OCI-LY3 (cell line): Measurements from ENCODE around the gene CADM4.

ENCODE experiments used
- H2AFZ ChIP-seq: fragments of 200-600, 300-600 bp; shearing (Covaris generic); 2 replicates; pipeline ENCODE4 v1.6.0; 2014; ENCODE audit warnings: antibody characterized with exemption, low read depth, low read length
- H3K27ac ChIP-seq: fragments of 200-600, 300-600 bp; sonication (generic); 2 replicates; pipeline ENCODE4 v1.5.1; 2014; ENCODE audit warnings: mild to moderate bottlenecking, low read length, moderate library complexity, mixed read lengths
- H3K27me3 ChIP-seq: fragments of 200-600, 300-600 bp; sonication (generic); 2 replicates; pipeline ENCODE4 v1.6.1; 2014; ENCODE audit warnings: low read depth, low read length, mixed read lengths
- H3K36me3 ChIP-seq: fragments of 200-600, 300-600 bp; sonication (generic); replicated peaks from 2 replicates; pipeline ENCODE3; 2014; ENCODE audit warnings: low read depth, low read length, mixed read lengths
- H3K4me1 ChIP-seq: fragments of 300-600, 200-600 bp; sonication (generic); 2 replicates; pipeline ENCODE4 v1.6.1; 2014; ENCODE audit warnings: low read length, mixed read lengths
- H3K4me2 ChIP-seq: fragments of 200-600, 300-600 bp; sonication (generic); 2 replicates; pipeline ENCODE4 v1.6.1; 2014; ENCODE audit warnings: low read length, mixed read lengths
- H3K4me3 ChIP-seq: fragments of 300-600, 200-600 bp; sonication (generic); 2 replicates; pipeline ENCODE4 v1.5.1; 2014; ENCODE audit warnings: antibody characterized with exemption, mild to moderate bottlenecking, low read length, moderate library complexity
- H3K79me2 ChIP-seq: fragments of 300-600, 200-600 bp; shearing (Covaris generic); 2 replicates; pipeline ENCODE4 v1.6.1; 2014; ENCODE audit warnings: mild to moderate bottlenecking, low read length, mixed read lengths
- H3K9ac ChIP-seq: fragments of 300-600, 200-600 bp; shearing (Covaris generic); 2 replicates; pipeline ENCODE4 v1.6.0; 2014; ENCODE audit warnings: mild to moderate bottlenecking, low read length, moderate library complexity
- H3K9me3 ChIP-seq: fragments of 200-600, 300-600 bp; shearing (Covaris generic); 2 replicates; pipeline ENCODE4 v1.6.1; 2014; ENCODE audit warnings: low read length, mixed read lengths; ENCODE audit not compliant: insufficient read depth
- H4K20me1 ChIP-seq: fragments of 200-600, 300-600 bp; sonication (generic); 2 replicates; pipeline ENCODE4 v1.6.1; 2016; ENCODE audit warnings: low read length, mixed read lengths; ENCODE audit not compliant: insufficient read depth
- CTCF ChIP-seq: fragments of 200-600, 300-600 bp; sonication (generic); IDR thresholded peaks from 2 replicates; pipeline ENCODE4 v1.5.1; 2014; ENCODE audit warnings: antibody characterized with exemption, low read length, low read depth
- EZH2phosphoT487 ChIP-seq: fragments of 200-600 bp; shearing (Covaris generic); IDR thresholded peaks from 2 replicates; pipeline ENCODE4 v1.6.1; 2018; ENCODE audit warnings: antibody characterized with exemption, mixed run types, low read depth

CADM4 gene

GRCh38 chr19:43628646-43629326, 10.9 kb downstream of the CADM4 start:
- H3K4me1 ChIP-seq, result no peaks in the 10 kb centered on the region
- H3K9ac ChIP-seq, result no peak overlapping the region
- H3K79me2 ChIP-seq, result no peaks in the 10 kb centered on the region
- no peaks in the 10 kb centered on the region for H3K36me3 ChIP-seq
- H3K4me2 ChIP-seq, result no peak overlapping the region
- H4K20me1 ChIP-seq, result no peaks in the 10 kb centered on the region
- no peak overlapping the region for H3K27ac ChIP-seq
- TF ChIP-seq CTCF, result no peak
- TF ChIP-seq EZH2phosphoT487, result no peak
- H3K27me3 ChIP-seq, result no peaks in the 10 kb centered on the region
- H3K4me3 ChIP-seq, result no peak overlapping the region
- H2AFZ ChIP-seq, result no peak overlapping the region
- H3K9me3 ChIP-seq, result no peaks in the 10 kb centered on the region

- H3K79me2 ChIP-seq, result no peaks in the 10 kb centered on the region
- H3K9ac ChIP-seq, result no peak overlapping the region
- no peak overlapping the region for H3K4me2 ChIP-seq
- no peaks in the 10 kb centered on the region for H3K9me3 ChIP-seq
- no peak overlapping the region for H2AFZ ChIP-seq
- no peak overlapping the region for H3K4me3 ChIP-seq
- H3K36me3 ChIP-seq, result no peaks in the 10 kb centered on the region
- H3K27ac ChIP-seq, result no peak overlapping the region
- H3K4me1 ChIP-seq, result no peaks in the 10 kb centered on the region
- H3K27me3 ChIP-seq, result no peaks in the 10 kb centered on the region
- no peaks in the 10 kb centered on the region for H4K20me1 ChIP-seq
- TF ChIP-seq EZH2phosphoT487 (no peak), CTCF (no peak)
These were observed 12.8 kb downstream of the CADM4 start for GRCh38 chr19:43626838-43627237.

- no peak for TF ChIP-seq CTCF
- TF ChIP-seq EZH2phosphoT487, result no peak
- Histone ChIP-seq H3K27me3 (no peaks in the 10 kb centered on the region), H3K9me3 (no peaks in the 10 kb centered on the region), H3K79me2 (no peaks in the 10 kb centered on the region), H3K4me1 (no peaks in the 10 kb centered on the region), H3K4me2 (no peak overlapping the region), H4K20me1 (no peaks in the 10 kb centered on the region), H2AFZ (no peak overlapping the region), H3K27ac (no peak overlapping the region), H3K4me3 (no peak overlapping the region), H3K36me3 (no peaks in the 10 kb centered on the region), H3K9ac (no peak overlapping the region)
These were observed 13.6 kb downstream of the CADM4 start for GRCh38 chr19:43625918-43626579.

- H4K20me1 ChIP-seq, result no peaks in the 10 kb centered on the region
- H3K9me3 ChIP-seq, result no peaks in the 10 kb centered on the region
- H3K4me3 ChIP-seq, result no peak overlapping the region
- H2AFZ ChIP-seq, result no peak overlapping the region
- peaks cover 5% of the 10 kb centered on the region for H3K4me1 ChIP-seq
- peaks cover 2% of the 10 kb centered on the region for H3K36me3 ChIP-seq
- TF ChIP-seq CTCF (peak; percentile 10; the same call in 1 of the 2 replicates), EZH2phosphoT487 (no peak)
- H3K27me3 ChIP-seq, result no peaks in the 10 kb centered on the region
- peaks cover 9% of the 10 kb centered on the region for H3K79me2 ChIP-seq
- H3K27ac ChIP-seq, result no peak overlapping the region
- no peak overlapping the region for H3K4me2 ChIP-seq
- no peak overlapping the region for H3K9ac ChIP-seq
These were observed 14.7 kb downstream of the CADM4 start for GRCh38 chr19:43624933-43625332.
